Stimulated activated CD4-positive, alpha-beta T cell treated with anti-CD3 and anti-CD28 coated beads, Interleukin-15, amount 100 ng/mL, for 24 hours (primary cell): ENCODE results near the gene B3GNT8.
"Not testable (repeated sequence)": the region's sequence is repeated elsewhere in the genome, so short reads cannot be mapped to it uniquely, and the experiment has no call there.

Experiments
- DNase-seq: peaks from one replicate; pipeline ENCODE4 v3.0.0-alpha.2; 2020

B3GNT8 gene

DNA sequence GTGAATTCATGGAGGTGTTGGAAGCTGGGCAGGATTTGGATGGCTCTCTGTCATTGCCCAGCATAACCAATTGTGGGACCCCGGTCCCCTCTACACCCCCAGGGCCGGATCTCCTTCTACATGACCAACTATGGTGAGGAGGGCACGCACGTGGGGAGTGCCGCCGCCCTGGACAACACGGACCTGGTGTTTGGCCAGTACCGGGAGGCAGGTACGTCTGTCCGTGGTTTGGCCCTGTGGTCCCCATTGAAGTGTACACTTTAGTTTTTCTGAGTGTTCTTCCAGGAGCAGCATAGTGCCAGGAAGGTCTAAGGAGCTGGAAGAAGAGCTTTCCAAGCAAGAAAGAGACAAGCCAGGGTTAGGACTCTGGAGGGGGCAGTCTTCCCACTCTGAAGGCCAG is 13.2 kb downstream of the B3GNT8 start:
- DNase-seq = no peak

DNA sequence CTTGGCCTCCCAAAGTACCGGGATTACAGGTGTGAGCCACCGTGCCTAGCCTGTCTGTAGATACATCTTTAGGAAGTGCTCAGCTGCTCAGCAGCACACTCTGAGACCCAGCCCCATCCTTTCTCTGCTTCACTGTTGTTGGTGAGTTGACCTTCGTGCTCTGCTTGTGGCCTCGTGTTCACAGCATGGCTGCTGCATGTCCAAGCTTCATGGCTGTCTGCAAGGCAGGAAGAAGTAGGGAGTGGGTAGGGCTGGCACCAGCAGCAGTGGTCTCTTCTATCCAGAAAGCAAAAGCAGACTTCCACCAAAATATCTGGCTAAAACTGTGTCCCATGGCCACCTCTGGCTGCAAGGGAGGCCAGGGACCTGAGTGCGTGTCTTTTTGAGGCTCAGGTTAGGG is 14.2 kb downstream of the B3GNT8 start:
- DNase-seq = no peak

- no peak for DNase-seq
Measured at GRCh38 chr19:41411968-41412265, 15.3 kb downstream of the B3GNT8 start.

GRCh38 chr19:41411100-41411967 is 15.8 kb downstream of the B3GNT8 start:
- no peak for DNase-seq

DNA sequence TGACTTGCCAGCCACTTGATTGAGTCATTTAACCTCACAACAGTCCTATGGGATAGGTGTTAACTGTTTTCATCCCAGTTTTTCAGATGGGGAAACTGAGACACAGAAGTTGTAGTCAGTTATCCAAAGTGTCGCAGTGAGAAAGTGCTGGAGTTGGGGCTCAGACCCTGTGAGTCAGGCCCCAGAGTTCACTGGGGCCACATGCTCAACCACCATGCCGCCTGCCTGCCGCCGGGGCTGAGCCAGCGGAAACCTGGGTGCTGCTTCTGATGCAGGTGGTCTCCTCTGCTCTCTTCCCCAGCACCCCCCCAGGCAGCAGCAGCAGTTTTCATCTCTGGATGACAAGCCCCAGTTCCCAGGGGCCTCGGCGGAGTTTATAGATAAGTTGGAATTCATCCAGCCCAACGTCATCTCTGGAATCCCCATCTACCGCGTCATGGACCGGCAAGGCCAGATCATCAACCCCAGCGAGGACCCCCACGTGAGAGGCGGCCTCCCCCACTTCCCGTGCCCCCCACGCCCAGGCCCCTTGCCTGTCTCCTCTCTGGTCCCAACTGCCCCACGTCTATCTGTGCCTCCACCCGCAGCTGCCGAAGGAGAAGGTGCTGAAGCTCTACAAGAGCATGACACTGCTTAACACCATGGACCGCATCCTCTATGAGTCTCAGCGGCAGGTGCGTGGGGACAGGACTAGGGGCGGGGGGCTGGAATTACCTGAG is 16.7 kb downstream of the B3GNT8 start:
- no peak for DNase-seq

DNA sequence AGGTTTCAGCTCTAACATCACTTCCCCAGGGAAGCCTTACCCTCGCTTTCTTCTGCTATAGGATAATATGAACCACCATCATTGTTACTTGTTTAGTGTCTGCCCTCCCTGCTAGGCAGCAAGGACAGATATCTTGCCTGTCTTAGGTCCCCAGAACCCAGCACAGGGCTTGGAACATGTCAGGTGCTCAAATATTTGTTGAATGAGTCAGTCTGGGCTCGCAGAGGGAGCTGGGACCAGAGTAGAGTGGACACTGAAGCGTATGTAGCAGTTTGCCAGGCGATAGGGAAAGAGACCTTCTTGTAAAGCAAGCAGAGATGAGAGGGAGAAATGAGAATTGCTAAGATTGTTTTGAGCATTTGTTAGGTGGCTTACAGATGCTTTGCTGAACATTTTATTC is 17.9 kb downstream of the B3GNT8 start:
- no peak for DNase-seq

GRCh38 chr19:41408846-41409245 is 18.3 kb downstream of the B3GNT8 start:
- DNase-seq = not testable (repeated sequence)

DNA sequence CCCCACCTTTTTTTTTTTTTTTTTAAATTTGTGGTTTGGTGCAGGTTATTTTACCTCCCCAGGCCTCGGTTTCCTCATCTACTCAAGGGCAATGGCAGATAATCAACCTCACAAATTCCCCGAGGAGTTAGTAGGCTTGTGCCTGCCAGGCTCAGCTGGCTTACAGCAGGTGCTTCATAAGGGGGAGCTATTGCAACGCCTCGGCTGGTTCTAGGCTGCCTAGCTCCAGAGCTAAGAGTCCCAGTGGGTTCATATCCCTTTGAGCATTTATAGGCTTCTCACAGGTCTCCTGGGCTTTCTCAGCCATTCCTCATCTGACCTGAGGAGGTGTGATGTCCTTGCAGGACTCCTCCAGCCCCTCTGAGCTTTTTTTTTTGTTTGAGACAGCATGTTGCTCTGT is 18.9 kb downstream of the B3GNT8 start:
- DNase-seq = no peak

- DNase-seq = no peak
Measured at GRCh38 chr19:41407271-41407670, 19.9 kb downstream of the B3GNT8 start.

GRCh38 chr19:41405776-41406175 is 21.4 kb downstream of the B3GNT8 start:
- no peak for DNase-seq

- DNase-seq = no peak
Measured at GRCh38 chr19:41403181-41403970, 23.8 kb downstream of the B3GNT8 start.

GRCh38 chr19:41402010-41402409 is 25.2 kb downstream of the B3GNT8 start:
- no peak for DNase-seq

GRCh38 chr19:41401483-41401882 is 25.7 kb downstream of the B3GNT8 start:
- DNase-seq = no peak

DNA sequence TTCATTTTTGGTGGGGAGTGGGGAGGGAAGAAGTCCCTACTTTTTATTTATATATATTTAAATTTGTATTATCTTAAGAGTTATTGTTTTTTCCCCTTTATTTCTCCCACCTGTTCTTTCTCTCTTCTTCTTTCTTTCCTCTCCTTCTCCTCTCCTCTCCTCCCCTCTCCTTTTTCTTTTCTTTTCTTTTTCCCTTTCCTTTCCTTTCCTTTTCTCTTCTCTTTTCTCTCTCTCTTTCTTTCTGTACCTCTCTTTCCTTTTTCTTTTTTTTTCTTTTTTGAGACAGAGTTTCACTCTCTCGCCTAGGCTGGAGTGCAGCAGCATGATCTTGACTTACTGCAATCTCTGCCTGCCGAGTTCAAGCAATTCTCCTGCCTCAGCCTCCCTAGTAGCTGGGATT is 27.6 kb downstream of the B3GNT8 start:
- DNase-seq = no peak

GRCh38 chr19:41399091-41399490 is 28.1 kb downstream of the B3GNT8 start:
- no peak for DNase-seq

GRCh38 chr19:41398598-41398997 is 28.6 kb downstream of the B3GNT8 start:
- DNase-seq = no peak

DNA sequence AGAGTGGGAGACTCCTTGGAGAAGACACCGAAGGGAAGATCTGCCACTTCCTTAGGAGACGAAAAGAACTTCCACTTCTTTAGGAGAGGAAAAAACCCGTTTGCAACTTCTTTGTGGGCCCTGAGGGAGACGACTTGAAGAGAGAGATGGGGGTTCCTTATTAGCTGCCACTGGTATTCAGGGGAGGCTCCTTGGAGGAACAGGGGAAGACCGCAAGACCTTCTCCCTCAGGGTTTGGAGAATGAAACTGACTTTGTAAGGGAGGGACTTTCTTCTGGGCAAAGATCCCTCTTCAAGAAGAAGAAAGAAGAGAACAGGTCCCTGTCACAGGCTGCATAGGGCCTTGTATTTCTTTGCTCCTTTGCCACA is 29.1 kb downstream of the B3GNT8 start:
- DNase-seq = no peak

GRCh38 chr19:41397086-41398049 is 29.8 kb downstream of the B3GNT8 start, which contains the start of the genes BCKDHA and EXOSC5:
BCKDHA (plus strand) TSS chr19:41397818; CDS start chr19:41397828, 10 bp downstream.
EXOSC5 (minus strand) TSS chr19:41397359; CDS start chr19:41397328, 31 bp downstream.
- DNase-seq = peak; percentile 100

DNA sequence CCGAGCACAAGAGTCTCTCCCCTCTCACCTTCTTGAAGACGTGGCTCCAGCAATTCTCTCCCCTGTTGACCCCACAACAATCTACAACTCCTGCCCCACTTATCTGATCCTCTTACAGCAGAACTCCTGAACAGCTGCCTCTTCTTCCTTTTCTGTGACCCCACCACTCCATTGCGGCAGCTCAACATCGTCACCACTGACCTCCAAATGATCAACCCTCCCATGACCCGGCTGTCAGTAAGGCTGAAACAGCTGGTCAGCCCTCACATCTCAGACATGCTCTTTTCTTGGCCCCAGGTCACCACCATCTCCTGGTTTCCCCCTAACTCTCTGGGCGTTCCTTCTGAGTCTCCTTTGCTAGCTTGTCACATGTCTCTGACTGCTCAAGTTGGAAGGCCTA is 31.8 kb downstream of the B3GNT8 start:
- no peak for DNase-seq

DNA sequence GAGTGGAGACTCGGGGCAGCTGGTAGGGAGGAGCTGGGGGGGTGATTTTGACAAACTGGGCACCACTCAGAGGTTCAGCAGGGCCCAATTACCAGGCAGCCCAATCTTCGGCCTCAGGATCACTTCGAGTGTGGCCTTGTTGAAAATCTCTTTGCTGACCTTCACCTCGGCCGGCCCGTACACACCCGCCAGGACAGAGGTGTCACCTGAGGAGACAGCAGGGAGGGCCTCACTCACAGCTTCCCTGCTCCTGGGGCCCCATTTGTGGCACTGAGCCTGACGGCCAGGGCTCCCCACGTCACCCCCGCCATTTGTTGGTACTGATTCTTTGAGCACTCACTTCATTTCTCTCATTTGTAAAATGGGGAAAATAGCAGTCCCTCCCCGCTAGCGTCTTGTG is 34.4 kb downstream of the B3GNT8 start:
- DNase-seq = no peak

- no peak for DNase-seq
Measured at GRCh38 chr19:41391618-41392017, 35.6 kb downstream of the B3GNT8 start.

- no peak for DNase-seq
Measured at GRCh38 chr19:41386442-41386841, 40.7 kb downstream of the B3GNT8 start.
